Nephron progenitor cell (in vitro differentiated cells): ENCODE results near the gene SNAP23.

Experiments
- DNase-seq: peaks from one replicate; pipeline ENCODE4 v3.0.0; 2021
- H3K27ac Mint-ChIP-seq: 2 replicates; pipeline ENCODE4 v1.8.0; 2021; ENCODE audit warnings: mild to moderate bottlenecking, moderate library complexity, mixed read lengths
- H3K27me3 Mint-ChIP-seq: 2 replicates; pipeline ENCODE4 v1.8.0; 2021; ENCODE audit warnings: mild to moderate bottlenecking, low read depth, mixed read lengths; ENCODE audit not compliant: poor library complexity
- H3K36me3 Mint-ChIP-seq: 2 replicates; pipeline ENCODE4 v1.8.0; 2021; ENCODE audit warnings: low read depth, mixed read lengths
- H3K4me1 Mint-ChIP-seq: 2 replicates; pipeline ENCODE4 v1.8.0; 2021; ENCODE audit warnings: mixed read lengths
- H3K4me3 Mint-ChIP-seq: 2 replicates; pipeline ENCODE4 v1.8.0; 2021; ENCODE audit warnings: mild to moderate bottlenecking, moderate library complexity, mixed read lengths
- H3K9me3 Mint-ChIP-seq: 2 replicates; pipeline ENCODE4 v1.8.0; 2021; ENCODE audit warnings: mild to moderate bottlenecking, moderate library complexity, mixed read lengths
- CTCF ChIP-seq: fragments of 200-600 bp; sonication (generic); IDR thresholded peaks from 2 replicates; pipeline ENCODE4 v1.5.0; 2021; ENCODE audit warnings: antibody characterized with exemption

SNAP23 gene

GRCh38 chr15:42533246-42533645 lies 37.8 kb downstream of the SNAP23 start:
- TF ChIP-seq CTCF = no peak

GRCh38 chr15:42544853-42545629 lies 49.6 kb downstream of the SNAP23 start:
- Mint-ChIP-seq H3K27ac (no peak overlapping the region), H3K36me3 (peaks cover 18% of the 10 kb centered on the region), H3K9me3 (no peaks in the 10 kb centered on the region), H3K4me1 (peaks cover 31% of the 10 kb centered on the region), H3K4me3 (no peak overlapping the region), H3K27me3 (no peaks in the 10 kb centered on the region)
- DNase-seq = no peak
- TF ChIP-seq CTCF = no peak

More at GRCh38 chr15:42533246-42533645, 37.8 kb downstream of the SNAP23 start:
- DNase-seq = no peak
- Mint-ChIP-seq H3K4me1 (no peaks in the 10 kb centered on the region), H3K36me3 (peaks cover 35% of the 10 kb centered on the region), H3K27me3 (no peaks in the 10 kb centered on the region), H3K4me3 (no peak overlapping the region), H3K27ac (no peak overlapping the region), H3K9me3 (no peaks in the 10 kb centered on the region)

GRCh38 chr15:42547918-42548248 lies 52.4 kb downstream of the SNAP23 start:
- Mint-ChIP-seq H3K27ac (peak overlapping the region; percentile 96), H3K36me3 (peaks cover 9% of the 10 kb centered on the region), H3K4me1 (peaks cover 32% of the 10 kb centered on the region), H3K27me3 (no peaks in the 10 kb centered on the region), H3K9me3 (no peaks in the 10 kb centered on the region), H3K4me3 (peak overlapping the region; percentile 94)
- DNase-seq = no peak
- TF ChIP-seq CTCF = no peak

- peak; percentile 95 for DNase-seq
- Mint-ChIP-seq H3K27me3 (peaks cover 2% of the 10 kb centered on the region), H3K4me3 (peak within 1 kb of the TSS; percentile 94), H3K9me3 (no peaks in the 10 kb centered on the region), H3K27ac (peak within 1 kb of the TSS; percentile 96), H3K4me1 (peaks cover 32% of the 10 kb centered on the region), H3K36me3 (peaks cover 9% of the 10 kb centered on the region)
- no peak for TF ChIP-seq CTCF
These were observed 53.0 kb downstream of the SNAP23 start, which contains the start of the genes HAUS2 and LRRC57 for GRCh38 chr15:42548249-42549031. TSS of gene HAUS2 (plus strand) at chr15:42548838. CDS start at chr15:42548873, 35 bp downstream. TSS of gene LRRC57 (minus strand) at chr15:42548793. CDS start at chr15:42548434, 359 bp downstream.

GRCh38 chr15:42549032-42549491 lies 53.6 kb downstream of the SNAP23 start:
- peak overlapping the region; percentile 94 for H3K4me3 Mint-ChIP-seq
- no peak for DNase-seq
- H3K36me3 Mint-ChIP-seq = peaks cover 4% of the 10 kb centered on the region
- no peak for TF ChIP-seq CTCF
- H3K27ac Mint-ChIP-seq = peak overlapping the region; percentile 96
- peaks cover 3% of the 10 kb centered on the region for H3K27me3 Mint-ChIP-seq
- peaks cover 32% of the 10 kb centered on the region for H3K4me1 Mint-ChIP-seq
- H3K9me3 Mint-ChIP-seq = no peaks in the 10 kb centered on the region
